ENCODE measurements around the gene AGPAT3. TPM values are rescaled to one million over a fixed set of nuclear protein-coding genes. Genes with fewer than 3 reads are reported as not detected.
"Not testable (repeated sequence)": the region's sequence is repeated elsewhere in the genome, so short reads cannot be mapped to it uniquely, and the experiment has no call there.

Gene AGPAT3
- total RNA-seq, 1 experiment from 2014 or later, result 14.7 TPM

DNA sequence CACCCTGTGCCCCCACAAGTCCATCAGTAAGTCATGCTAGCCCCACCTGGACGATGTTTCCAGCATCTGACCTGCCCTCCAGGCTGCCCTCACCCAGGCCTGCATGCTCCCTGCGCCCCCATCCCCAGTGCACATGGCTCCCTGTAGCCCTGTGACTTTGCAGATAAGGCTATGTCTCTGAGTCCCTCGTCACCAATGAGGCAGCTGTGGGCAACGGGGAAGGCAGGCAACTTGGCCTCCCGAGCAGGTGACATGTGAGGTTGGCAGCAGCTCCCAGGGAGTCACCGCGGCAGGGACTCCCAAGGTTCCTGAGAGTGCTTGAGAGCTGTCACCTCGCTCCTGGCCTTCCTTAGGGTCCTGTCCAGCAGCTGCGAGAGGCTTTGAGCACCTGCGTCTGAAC, 32.4 kb upstream of the AGPAT3 start:
- no peak for DNase-seq (ENCODE audit: low spot score)
- in situ Hi-C loops (cut with HindIII; ENCODE audit: low sequenced_read_pairs), result no loop called here

DNA sequence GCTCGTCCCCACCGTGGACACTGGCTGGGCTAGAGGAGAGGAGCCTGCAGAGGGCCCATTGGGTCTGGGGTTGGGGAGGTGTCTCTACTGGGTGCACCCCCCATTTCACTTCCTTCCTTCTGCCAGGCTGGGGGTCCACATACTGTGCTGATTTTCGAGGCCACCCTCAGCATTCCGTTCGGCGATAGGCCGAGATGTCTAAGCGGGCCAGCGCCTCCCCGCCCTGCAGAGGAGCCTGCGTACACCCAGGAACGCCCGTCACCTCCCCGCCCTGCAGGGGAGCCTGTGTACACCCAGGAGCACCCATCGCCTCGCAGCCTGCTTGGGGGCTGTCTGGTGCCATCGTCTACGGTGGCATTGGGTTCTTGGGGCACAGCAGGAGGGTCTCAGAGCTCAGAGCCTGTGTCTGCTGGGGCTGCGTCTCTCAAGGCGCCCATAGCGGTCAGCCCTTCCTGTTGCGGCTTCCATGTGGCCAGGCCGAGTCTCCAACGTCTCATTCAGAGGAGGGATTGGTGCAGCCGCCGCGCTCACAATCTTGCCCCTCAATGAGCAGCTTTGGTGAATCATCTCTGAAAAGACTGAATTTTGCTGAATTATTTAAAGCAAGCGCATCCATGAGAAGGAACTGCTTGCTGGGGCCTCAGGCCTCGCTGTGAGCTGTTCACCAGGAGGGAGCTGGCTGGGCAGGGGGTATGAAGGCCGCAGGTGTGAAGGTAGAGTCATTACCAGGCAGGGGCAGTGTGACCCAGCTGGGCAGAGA, 30.7 kb upstream of the AGPAT3 start:
- DNase-seq (ENCODE audit: low spot score), result no peak
- in situ Hi-C loops (cut with HindIII; ENCODE audit: low sequenced_read_pairs), result no loop called here

GRCh38 chr21:43835050-43835449, 30.0 kb upstream of the AGPAT3 start:
- in situ Hi-C loops (cut with HindIII; ENCODE audit: low sequenced_read_pairs), result no loop called here
- no peak for DNase-seq (ENCODE audit: low spot score)

GRCh38 chr21:43835861-43836260, 29.2 kb upstream of the AGPAT3 start:
- no peak for DNase-seq (ENCODE audit: low spot score)
- in situ Hi-C loops (cut with HindIII; ENCODE audit: low sequenced_read_pairs), result no loop called here

GRCh38 chr21:43836616-43837015, 28.4 kb upstream of the AGPAT3 start:
- DNase-seq (ENCODE audit: low spot score), result no peak
- in situ Hi-C loops (cut with HindIII; ENCODE audit: low sequenced_read_pairs), result no loop called here

- no peak for DNase-seq (ENCODE audit: low spot score)
- in situ Hi-C loops (cut with HindIII; ENCODE audit: low sequenced_read_pairs), result no loop called here
Observed at GRCh38 chr21:43840259-43840658, 24.8 kb upstream of the AGPAT3 start.

- in situ Hi-C loops (cut with HindIII; ENCODE audit: low sequenced_read_pairs), result no loop called here
- no peak for DNase-seq (ENCODE audit: low spot score)
Observed at GRCh38 chr21:43842742-43843141, 22.3 kb upstream of the AGPAT3 start.

DNA sequence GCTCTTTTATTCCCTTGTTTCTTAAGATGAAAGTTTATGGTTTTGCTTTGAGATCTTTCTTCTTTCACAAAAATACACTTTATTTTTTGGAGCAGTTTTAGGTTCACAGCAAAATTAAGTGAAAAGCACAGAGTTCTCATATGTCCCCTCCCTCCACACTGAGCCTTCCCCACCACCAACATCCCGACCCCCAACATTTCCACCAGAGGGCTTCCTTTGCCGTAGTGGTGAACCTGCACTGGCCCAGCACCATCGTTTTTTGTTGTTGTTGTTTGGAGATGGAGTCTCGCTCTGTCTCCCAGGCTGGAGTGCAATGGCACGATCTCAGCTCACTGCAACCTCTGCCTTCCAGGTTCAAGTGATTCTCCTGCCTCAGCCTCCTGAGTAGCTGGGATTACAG, 20.1 kb upstream of the AGPAT3 start:
- DNase-seq (ENCODE audit: low spot score); in situ Hi-C loops (cut with HindIII; ENCODE audit: low sequenced_read_pairs): not testable (repeated sequence)

- in situ Hi-C loops (cut with HindIII; ENCODE audit: low sequenced_read_pairs), result no loop called here
- no peak for DNase-seq (ENCODE audit: low spot score)
Observed at GRCh38 chr21:43845386-43845785, 19.6 kb upstream of the AGPAT3 start.

GRCh38 chr21:43846430-43846829, 18.6 kb upstream of the AGPAT3 start:
- in situ Hi-C loops (cut with HindIII; ENCODE audit: low sequenced_read_pairs), result no loop called here
- DNase-seq (ENCODE audit: low spot score), result no peak

- in situ Hi-C loops (cut with HindIII; ENCODE audit: low sequenced_read_pairs), result no loop called here
- DNase-seq (ENCODE audit: low spot score), result no peak
Observed at GRCh38 chr21:43847301-43847700, 17.7 kb upstream of the AGPAT3 start.

- in situ Hi-C loops (cut with HindIII; ENCODE audit: low sequenced_read_pairs), result no loop called here
- no peak for DNase-seq (ENCODE audit: low spot score)
Observed at GRCh38 chr21:43848771-43849170, 16.3 kb upstream of the AGPAT3 start.

GRCh38 chr21:43849532-43850299, 15.3 kb upstream of the AGPAT3 start:
- DNase-seq (ENCODE audit: low spot score), result no peak
- in situ Hi-C loops (cut with HindIII; ENCODE audit: low sequenced_read_pairs), result no loop called here

GRCh38 chr21:43850728-43851295, 14.2 kb upstream of the AGPAT3 start:
- DNase-seq (ENCODE audit: low spot score), result no peak
- in situ Hi-C loops (cut with HindIII; ENCODE audit: low sequenced_read_pairs), result no loop called here

DNA sequence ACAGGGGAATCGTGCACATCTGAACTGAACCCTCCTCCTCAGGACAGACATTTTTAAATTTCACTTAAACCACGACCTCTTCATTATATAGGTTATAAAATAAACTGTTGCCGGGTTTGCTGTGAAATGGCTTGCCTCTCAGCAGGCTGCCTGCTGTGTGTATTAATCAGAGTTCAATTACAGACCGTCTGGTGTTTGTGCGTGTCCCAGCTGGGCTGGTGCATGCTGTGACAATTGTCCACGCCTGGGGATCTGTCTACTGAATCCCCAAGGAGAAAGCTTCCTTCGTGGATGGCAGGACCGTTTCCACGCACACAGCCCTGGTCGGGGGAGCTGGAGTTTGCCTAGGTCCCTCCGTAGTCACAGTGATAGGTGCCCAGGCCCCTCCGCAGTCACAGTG, 13.4 kb upstream of the AGPAT3 start:
- in situ Hi-C loops (cut with HindIII; ENCODE audit: low sequenced_read_pairs), result no loop called here
- DNase-seq (ENCODE audit: low spot score), result no peak

GRCh38 chr21:43853851-43854772, 10.9 kb upstream of the AGPAT3 start:
- no peak for DNase-seq (ENCODE audit: low spot score)
- in situ Hi-C loops (cut with HindIII; ENCODE audit: low sequenced_read_pairs), result no loop called here

GRCh38 chr21:43854773-43855633, 10.0 kb upstream of the AGPAT3 start:
- DNase-seq (ENCODE audit: low spot score), result no peak
- in situ Hi-C loops (cut with HindIII; ENCODE audit: low sequenced_read_pairs), result no loop called here

DNA sequence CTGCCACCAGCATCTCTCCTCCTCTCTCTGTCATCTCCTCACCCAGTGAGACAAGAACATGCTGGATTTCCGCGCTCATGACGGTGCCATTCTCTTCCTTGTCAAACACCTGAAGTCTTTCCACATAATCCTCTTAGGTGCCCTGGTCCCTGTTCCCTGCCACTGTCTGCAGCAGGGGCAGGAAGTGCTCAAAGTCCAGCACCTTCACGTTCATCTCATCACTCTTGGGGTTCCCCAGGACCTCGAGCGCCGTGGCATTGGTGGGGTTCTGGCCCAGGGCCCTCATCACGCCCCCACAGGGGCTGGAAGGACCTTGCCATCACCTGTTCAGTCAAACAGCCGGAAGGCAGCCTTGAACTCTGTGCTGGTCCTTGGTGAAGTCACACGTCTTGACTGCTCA, 9.1 kb upstream of the AGPAT3 start:
- no peak for DNase-seq (ENCODE audit: low spot score)
- in situ Hi-C loops (cut with HindIII; ENCODE audit: low sequenced_read_pairs), result no loop called here

Measured in G401 (cell line).